ENCODE data around the gene CSRNP3. TPM values are rescaled to one million over a fixed set of nuclear protein-coding genes. Genes with fewer than 3 reads are reported as not detected.

Gene CSRNP3
- total RNA-seq, 1 experiment from 2014 or later = 39.5 TPM

DNA sequence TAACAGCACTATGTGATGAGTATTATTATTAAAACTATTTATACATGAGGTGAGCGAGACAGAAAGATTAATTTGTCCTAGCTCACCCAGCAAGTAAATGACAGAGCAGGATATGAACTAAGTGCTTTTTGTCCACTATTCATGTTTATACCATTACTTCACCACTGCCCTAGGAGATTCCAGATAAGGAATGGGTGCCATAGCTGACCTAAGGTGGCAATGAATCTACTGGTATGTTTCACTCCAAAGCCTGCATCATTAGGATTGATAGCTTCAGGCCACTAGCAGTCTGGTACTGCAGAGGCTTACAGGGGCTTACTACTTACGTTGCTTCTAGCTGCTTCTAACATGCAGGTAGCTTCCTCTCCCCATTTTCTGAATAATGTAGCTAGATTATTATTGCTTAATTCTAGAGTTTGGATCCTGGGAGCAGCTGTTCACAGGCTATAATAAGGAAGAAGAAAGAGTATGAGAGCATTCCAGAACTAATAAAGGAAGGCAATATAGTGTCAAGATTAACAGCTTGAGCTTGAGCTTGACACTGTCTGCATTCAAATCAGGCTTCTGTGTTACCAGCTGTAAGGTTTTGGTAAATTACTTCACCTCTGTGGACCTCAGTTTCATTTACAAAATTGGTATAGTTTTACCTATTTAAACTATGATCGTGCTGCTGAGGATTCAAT, 170.9 kb downstream of the CSRNP3 start:
- peaks cover 47% of the 10 kb centered on the region for H3K4me1 ChIP-seq (ENCODE audit: insufficient read depth, low read length, poor library complexity, severe bottlenecking)
- no peak for TF ChIP-seq EZH2 (IDR thresholded peaks at IDR 0.05; ENCODE audit: borderline replicate concordance, low read depth, low read length, poor library complexity, severe bottlenecking)
- TF ChIP-seq, protein P1, sequence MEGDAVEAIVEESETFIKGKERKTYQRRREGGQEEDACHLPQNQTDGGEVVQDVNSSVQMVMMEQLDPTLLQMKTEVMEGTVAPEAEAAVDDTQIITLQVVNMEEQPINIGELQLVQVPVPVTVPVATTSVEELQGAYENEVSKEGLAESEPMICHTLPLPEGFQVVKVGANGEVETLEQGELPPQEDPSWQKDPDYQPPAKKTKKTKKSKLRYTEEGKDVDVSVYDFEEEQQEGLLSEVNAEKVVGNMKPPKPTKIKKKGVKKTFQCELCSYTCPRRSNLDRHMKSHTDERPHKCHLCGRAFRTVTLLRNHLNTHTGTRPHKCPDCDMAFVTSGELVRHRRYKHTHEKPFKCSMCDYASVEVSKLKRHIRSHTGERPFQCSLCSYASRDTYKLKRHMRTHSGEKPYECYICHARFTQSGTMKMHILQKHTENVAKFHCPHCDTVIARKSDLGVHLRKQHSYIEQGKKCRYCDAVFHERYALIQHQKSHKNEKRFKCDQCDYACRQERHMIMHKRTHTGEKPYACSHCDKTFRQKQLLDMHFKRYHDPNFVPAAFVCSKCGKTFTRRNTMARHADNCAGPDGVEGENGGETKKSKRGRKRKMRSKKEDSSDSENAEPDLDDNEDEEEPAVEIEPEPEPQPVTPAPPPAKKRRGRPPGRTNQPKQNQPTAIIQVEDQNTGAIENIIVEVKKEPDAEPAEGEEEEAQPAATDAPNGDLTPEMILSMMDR (conservative IDR thresholded peaks at IDR 0.05; ENCODE audit: low read depth, low read length) = no peak
- no TSS peak for BruUV-seq (replicated peaks)
- H3K9me3 ChIP-seq (ENCODE audit: low read depth, low read length, poor library complexity, severe bottlenecking) = peaks cover 6% of the 10 kb centered on the region
- no peak for DNase-seq (ENCODE audit: low spot score)
- intact Hi-C loops (cut with micrococcal nuclease; ENCODE audit: unreplicated experiment) = no loop called here
- no peak overlapping the region for H3K4me3 ChIP-seq (ENCODE audit: low read depth, low read length, poor library complexity, severe bottlenecking)
- ChIA-PET CTCF (no interaction called here), POLR2A (ENCODE audit: low non-redundant PET) (no interaction called here)
- peaks cover 7% of the 10 kb centered on the region for H3K36me3 ChIP-seq (ENCODE audit: insufficient read depth, low read length, poor library complexity, severe bottlenecking)
- peak overlapping the region; percentile 10 for H3K27ac ChIP-seq (ENCODE audit: low read depth, low read length, poor library complexity, severe bottlenecking)
- H3K27me3 ChIP-seq (replicated peaks; ENCODE audit: insufficient read depth, low read depth, low read length, poor library complexity) = no peaks in the 10 kb centered on the region

DNA sequence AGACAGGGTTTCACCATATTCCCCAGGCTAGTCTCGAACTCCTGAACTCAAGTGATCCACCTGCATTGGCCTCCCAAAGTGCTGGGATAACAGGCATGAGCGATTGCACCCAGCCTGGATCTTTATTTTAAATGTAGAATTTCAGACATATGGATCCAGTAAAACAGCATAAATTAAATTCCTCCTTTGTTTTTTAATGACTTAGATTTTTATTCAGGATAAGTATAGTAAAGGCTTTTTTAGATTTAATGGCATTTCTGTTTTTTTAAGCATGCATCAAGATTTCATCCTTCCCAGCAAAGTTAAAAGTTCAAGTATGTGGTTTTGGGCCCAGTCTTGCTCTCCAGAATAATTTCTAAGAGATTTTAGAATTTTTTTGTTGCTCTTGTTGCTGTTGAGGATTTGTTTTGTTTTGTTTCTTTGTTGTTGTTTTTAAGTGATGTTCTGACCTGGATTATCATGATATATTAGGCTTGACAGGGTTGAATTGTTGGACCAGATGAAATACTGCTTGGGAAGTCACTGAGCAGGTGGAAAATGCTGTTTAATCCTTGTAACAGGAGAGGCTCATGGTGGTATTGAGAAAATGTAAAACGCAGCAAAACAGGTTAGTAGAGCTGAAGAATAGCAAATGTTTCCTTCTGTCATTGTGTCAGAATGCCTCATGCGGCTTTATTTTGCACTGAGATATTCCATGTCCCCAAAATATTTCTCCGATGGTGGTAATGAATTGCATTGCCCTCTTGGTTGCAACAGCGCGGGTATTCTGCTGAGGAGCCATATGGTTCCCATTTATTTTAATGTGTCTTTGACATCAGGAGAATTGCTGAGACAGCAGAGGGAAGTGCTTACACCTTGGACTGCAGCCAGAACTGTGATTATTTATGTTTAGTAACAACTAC, 176.7 kb downstream of the CSRNP3 start:
- Histone ChIP-seq H3K27ac (ENCODE audit: low read depth, low read length, poor library complexity, severe bottlenecking) (peak overlapping the region; percentile 77), H3K4me3 (ENCODE audit: low read depth, low read length, poor library complexity, severe bottlenecking) (peak overlapping the region; percentile 4), H3K27me3 (replicated peaks; ENCODE audit: insufficient read depth, low read depth, low read length, poor library complexity) (no peaks in the 10 kb centered on the region), H3K4me1 (ENCODE audit: insufficient read depth, low read length, poor library complexity, severe bottlenecking) (peaks cover 55% of the 10 kb centered on the region), H3K9me3 (ENCODE audit: low read depth, low read length, poor library complexity, severe bottlenecking) (peaks cover 6% of the 10 kb centered on the region), H3K36me3 (ENCODE audit: insufficient read depth, low read length, poor library complexity, severe bottlenecking) (peaks cover 10% of the 10 kb centered on the region)
- intact Hi-C loops (cut with micrococcal nuclease; ENCODE audit: unreplicated experiment) = loop anchor here (5.0 kb wide), 1 partner anchor 44 kb away; no protein-coding TSS in a partner anchor
- DNase-seq (ENCODE audit: low spot score) = peak; percentile 97
- no TSS peak for BruUV-seq (replicated peaks)
- TF ChIP-seq EZH2 (IDR thresholded peaks at IDR 0.05; ENCODE audit: borderline replicate concordance, low read depth, low read length, poor library complexity, severe bottlenecking) = no peak
- TF ChIP-seq, protein P1 (conservative IDR thresholded peaks at IDR 0.05; ENCODE audit: low read depth, low read length) = no peak
- CTCF ChIA-PET = no interaction called here
- POLR2A ChIA-PET (ENCODE audit: low non-redundant PET) = interaction anchor here (0.6 kb wide), 1 partner anchor 11 kb away, joined by 3 read pairs; no protein-coding TSS in a partner anchor

DNA sequence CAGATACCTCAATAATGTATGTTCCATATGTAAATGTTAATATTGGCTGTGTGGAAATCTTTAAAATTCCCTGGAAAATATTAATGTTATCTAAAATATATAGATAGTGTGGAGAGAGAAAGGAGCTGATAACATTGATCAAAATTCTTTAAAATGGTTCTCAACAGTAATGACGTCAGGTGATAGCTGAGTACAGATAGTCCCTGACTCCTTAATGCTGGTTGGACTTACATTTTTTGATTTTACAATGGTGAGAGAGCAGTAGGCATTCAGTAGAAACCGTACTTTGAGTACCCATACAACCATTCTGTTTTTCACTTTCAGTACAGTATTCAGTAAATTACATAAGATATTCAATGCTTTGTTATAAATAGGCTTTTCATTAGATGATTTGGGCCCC, 177.9 kb downstream of the CSRNP3 start:
- no TSS peak for BruUV-seq (replicated peaks)
- peaks cover 6% of the 10 kb centered on the region for H3K9me3 ChIP-seq (ENCODE audit: low read depth, low read length, poor library complexity, severe bottlenecking)
- H3K4me3 ChIP-seq (ENCODE audit: low read depth, low read length, poor library complexity, severe bottlenecking) = no peak overlapping the region
- TF ChIP-seq EZH2 (IDR thresholded peaks at IDR 0.05; ENCODE audit: borderline replicate concordance, low read depth, low read length, poor library complexity, severe bottlenecking) = no peak
- TF ChIP-seq, protein P1 (conservative IDR thresholded peaks at IDR 0.05; ENCODE audit: low read depth, low read length) = no peak
- no peaks in the 10 kb centered on the region for H3K27me3 ChIP-seq (replicated peaks; ENCODE audit: insufficient read depth, low read depth, low read length, poor library complexity)
- CTCF ChIA-PET = no interaction called here
- DNase-seq (ENCODE audit: low spot score) = no peak
- peaks cover 57% of the 10 kb centered on the region for H3K4me1 ChIP-seq (ENCODE audit: insufficient read depth, low read length, poor library complexity, severe bottlenecking)
- intact Hi-C loops (cut with micrococcal nuclease; ENCODE audit: unreplicated experiment) = loop anchor here (5.0 kb wide), 1 partner anchor 45 kb away; no protein-coding TSS in a partner anchor
- H3K36me3 ChIP-seq (ENCODE audit: insufficient read depth, low read length, poor library complexity, severe bottlenecking) = peaks cover 10% of the 10 kb centered on the region
- POLR2A ChIA-PET (ENCODE audit: low non-redundant PET) = no interaction called here
- H3K27ac ChIP-seq (ENCODE audit: low read depth, low read length, poor library complexity, severe bottlenecking) = peak overlapping the region; percentile 44
